K562 (cell line): ENCODE results near the gene PARP15. TPM values are rescaled to one million over a fixed set of nuclear protein-coding genes. Genes with fewer than 3 reads are reported as not detected.

ENCODE experiments used
- ATAC-seq: fragments of 200-7000 bp; cut with Tn5 transposase; 3 replicates; pipeline ENCODE4 v1.9.1; 2020; ENCODE audit warnings: moderate library complexity
- BruUV-seq: library from RNA; stranded (reverse); fragments of 400-500 nt; replicated peaks from 2 replicates; lab custom pipeline; 2021; lab: Mats Ljungman, UMichigan
- CTCF ChIA-PET: fragments of 300-600 bp; formaldehyde crosslinking; extraction: SDS; loops from one replicate; lab custom pipeline; 2021; ENCODE audit warnings: low intra/inter-chr PET ratio; lab: Yijun Ruan, JAX
- POLR2A ChIA-PET: fragments of 300-600, 350-650 bp; sonication (Branson Sonifier 250); formaldehyde crosslinking; extraction: SDS; loops from one replicate; lab custom pipeline; 2021; ENCODE audit warnings: antibody characterized with exemption, inconsistent platforms; lab: Yijun Ruan, JAX
- DNase-seq, 4 experiments: peaks; one replicate each; pipeline versions ENCODE4 v3.0.0 to v3.0.0-alpha.2; 2011 to 2018; ENCODE audit warnings: low spot score in 3 of 4, mixed read lengths in 3 of 4; ENCODE audit errors: extremely low read depth in 1 of 4
- FAIRE-seq: peaks from 2 replicates; lab custom pipeline; 2011; peaks lifted over from hg19 to GRCh38; lab: Jason Lieb, UNC
- H2AFZ ChIP-seq: 2 replicates; pipeline ENCODE4 v1.6.0; 2011; ENCODE audit warnings: low read depth, low read length, control low read depth, inconsistent platforms
- H3K27ac ChIP-seq: fragments of 200-600 bp; 3 replicates; pipeline ENCODE4 v1.8.0; 2011; ENCODE audit warnings: low read depth, mild to moderate bottlenecking, control low read depth, inconsistent platforms, low read length, moderate library complexity, mixed read lengths; ENCODE audit errors: extremely low read depth
- H3K27me3 ChIP-seq, 2 experiments: fragments of 300-600 bp in 1 of 2; 2 replicates in 1 of 2; 3 replicates in 1 of 2; pipeline versions ENCODE4 v1.6.0 to v1.8.0; 2011; ENCODE audit warnings: inconsistent platforms in 2 of 2, low read length in 2 of 2, mild to moderate bottlenecking in 1 of 2, mixed read lengths in 1 of 2, moderate library complexity in 1 of 2; ENCODE audit not compliant: control insufficient read depth in 2 of 2, insufficient read depth in 2 of 2
- H3K36me3 ChIP-seq: fragments of 300-600 bp; 3 replicates; pipeline ENCODE4 v1.8.0; 2011; ENCODE audit warnings: mild to moderate bottlenecking, low read length, inconsistent platforms; ENCODE audit not compliant: control insufficient read depth, insufficient read depth
- H3K4me1 ChIP-seq, 2 experiments: fragments of 200-600 bp in 1 of 2; replicated peaks in 1 of 2; 2 replicates in 1 of 2; 3 replicates in 1 of 2; pipeline versions ENCODE4 v1.5.1 to v1.8.0; 2011; ENCODE audit warnings: inconsistent platforms in 2 of 2, low read length in 2 of 2, mild to moderate bottlenecking in 1 of 2, mixed read lengths in 1 of 2, moderate library complexity in 1 of 2; ENCODE audit not compliant: control insufficient read depth in 2 of 2, insufficient read depth in 2 of 2
- H3K4me2 ChIP-seq: 2 replicates; pipeline ENCODE4 v1.6.1; 2011; ENCODE audit warnings: low read length, control low read depth, inconsistent platforms, mixed read lengths; ENCODE audit not compliant: insufficient read depth
- H3K4me3 ChIP-seq: fragments of 200-600 bp; sonication (generic), shearing (Covaris generic); 2 replicates; pipeline ENCODE4 v1.5.1; 2016; ENCODE audit warnings: control low read depth, inconsistent platforms
- H3K79me2 ChIP-seq: fragments of 200-600 bp; 3 replicates; pipeline ENCODE4 v1.8.0; 2011; ENCODE audit warnings: low read length, inconsistent platforms; ENCODE audit not compliant: control insufficient read depth, insufficient read depth
- H3K9ac ChIP-seq, 2 experiments: 2 replicates each; pipeline versions ENCODE4 v1.6.0 to v1.6.1; 2011; ENCODE audit warnings: low read depth in 2 of 2, low read length in 2 of 2, control low read depth in 1 of 2, inconsistent platforms in 1 of 2, mild to moderate bottlenecking in 1 of 2, mixed read lengths in 1 of 2; ENCODE audit not compliant: insufficient read depth in 1 of 2
- H3K9me1 ChIP-seq: one replicate; pipeline ENCODE4 v1.6.0; 2011; ENCODE audit warnings: inconsistent platforms, mild to moderate bottlenecking, low read length, moderate library complexity; ENCODE audit not compliant: control insufficient read depth, insufficient read depth
- H3K9me3 ChIP-seq: replicated peaks from 2 replicates; pipeline ENCODE4 v1.5.1; 2011; ENCODE audit warnings: low read depth, low read length, inconsistent platforms; ENCODE audit not compliant: control insufficient read depth, insufficient read depth
- H4K20me1 ChIP-seq: replicated peaks from 2 replicates; pipeline ENCODE4 v1.6.1; 2011; ENCODE audit warnings: low read length, inconsistent platforms, mixed read lengths; ENCODE audit not compliant: control insufficient read depth, insufficient read depth
- MEIS2 ChIP-seq: fragments of 450-650 bp; IDR thresholded peaks from 2 replicates; pipeline ENCODE4 v1.6.1; 2014; ENCODE audit warnings: mild to moderate bottlenecking; ENCODE audit not compliant: partially characterized antibody
- PHB2 ChIP-seq: fragments of 450-650 bp; IDR thresholded peaks from 2 replicates; pipeline ENCODE4 v1.6.1; 2017; ENCODE audit warnings: low read depth
- WGBS: fragments of 100-300 bp; shearing (Covaris generic); methylation state at CpG from one replicate; pipeline ENCODE4 v1.1.6; 2016; ENCODE audit warnings: low coverage, mixed read lengths; ENCODE audit not compliant: insufficient coverage; ENCODE audit errors: missing lambda C conversion rate; 5-methylcytosine and 5-hydroxymethylcytosine counted together
- in situ Hi-C: fragments of 300-500 bp; cut with MboI; formaldehyde crosslinking; loops from 4 replicates; pipeline ENCODE4 v1.15.0; 2018; ENCODE audit warnings: inconsistent platforms, mixed read lengths
- intact Hi-C: fragments of 100-400 bp; cut with micrococcal nuclease; formaldehyde crosslinking; loops from 2 replicates; pipeline ENCODE4 v1.14.2; 2022
- polyA plus RNA-seq, 8 experiments: library from polyadenylated mRNA; depleted of rRNA in 4 of 8; stranded (reverse) in 5 of 8; unstranded in 3 of 8; fragments of >200 nt; fragmentation: Nextera tagmentation in 2 of 8; fragmentation: Illumina TruSeq in 1 of 8; extraction: Ambion mirVana in 2 of 8; extraction: Trizol in 1 of 8; gene quantifications; 2 replicates each; pipeline versions ENCODE4 v1.2.1 to v1.2.3, GENCODE V29; 2011 to 2014; ENCODE audit warnings: inconsistent platforms in 1 of 8, missing spikeins in 1 of 8
- total RNA-seq, 7 experiments: library from RNA; depleted of rRNA in 6 of 7; stranded (reverse); fragments of >200 nt in 6 of 7; fragmentation: Illumina TruSeq in 2 of 7; extraction: Trizol in 2 of 7; gene quantifications; 2 replicates each; pipeline versions ENCODE4 v1.2.1 to v1.2.3, GENCODE V29; 2011 to 2021; ENCODE audit warnings: low replicate concordance in 1 of 7
- TF ChIP-seq, protein P1 (sequence below), 2 experiments: IDR thresholded peaks in 1 of 2; conservative IDR thresholded peaks in 1 of 2; 2 replicates each; pipeline ENCODE4 v1.6.1; 2016; ENCODE audit warnings: low read depth in 2 of 2, mild to moderate bottlenecking in 1 of 2, missing compliant biosample characterization in 1 of 2, missing genetic modification characterization in 1 of 2, moderate library complexity in 1 of 2
- TF ChIP-seq, protein P2 (sequence below): fragments of 450-650 bp; IDR thresholded peaks from 2 replicates; pipeline ENCODE4 v1.6.1; 2018; ENCODE audit not compliant: partially characterized antibody

The PARP15 gene
- total and polyA plus RNA-seq, 9 of the 15 experiments (the other 6 are each of a cell fraction or from before 2014, with no cell fraction given): 0.05 to 0.40 (median 0.13) TPM

- no peak overlapping the region for H3K4me2 ChIP-seq
- CTCF ChIA-PET: no interaction called here
- no peaks in the 10 kb centered on the region; the same call in 1 of the 2 replicates for H3K9me3 ChIP-seq
- H3K36me3 ChIP-seq: no peaks in the 10 kb centered on the region
- no peaks in the 10 kb centered on the region for H3K27me3 ChIP-seq
- H3K9me1 ChIP-seq: no peaks in the 10 kb centered on the region
- WGBS: no CpG with 5 or more reads among the region's 2 CpGs
- POLR2A ChIA-PET: no interaction called here
- no peak overlapping the region for H3K27ac ChIP-seq
- no peak overlapping the region for H3K9ac ChIP-seq
- 0 out of 2 replicates have a peak overlapping the region, but pooled peaks have one; percentile 14 for H2AFZ ChIP-seq
- H4K20me1 ChIP-seq: no peaks in the 10 kb centered on the region
- H3K4me1 ChIP-seq: no peaks in the 10 kb centered on the region
- H3K79me2 ChIP-seq: no peaks in the 10 kb centered on the region
- DNase-seq (no peak), ATAC-seq (no peak), FAIRE-seq (no peak)
- intact Hi-C loops (no loop called here), in situ Hi-C loops (no loop called here)
- no TSS peak for BruUV-seq
- no peak overlapping the region for H3K4me3 ChIP-seq
- TF ChIP-seq, protein P1, sequence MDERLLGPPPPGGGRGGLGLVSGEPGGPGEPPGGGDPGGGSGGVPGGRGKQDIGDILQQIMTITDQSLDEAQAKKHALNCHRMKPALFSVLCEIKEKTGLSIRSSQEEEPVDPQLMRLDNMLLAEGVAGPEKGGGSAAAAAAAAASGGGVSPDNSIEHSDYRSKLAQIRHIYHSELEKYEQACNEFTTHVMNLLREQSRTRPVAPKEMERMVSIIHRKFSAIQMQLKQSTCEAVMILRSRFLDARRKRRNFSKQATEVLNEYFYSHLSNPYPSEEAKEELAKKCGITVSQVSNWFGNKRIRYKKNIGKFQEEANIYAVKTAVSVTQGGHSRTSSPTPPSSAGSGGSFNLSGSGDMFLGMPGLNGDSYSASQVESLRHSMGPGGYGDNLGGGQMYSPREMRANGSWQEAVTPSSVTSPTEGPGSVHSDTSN (CRISPR knock-in tag; IDR thresholded peaks at IDR 0.05; ENCODE audit: low read depth): no peak
- TF ChIP-seq, protein P1 (tag; conservative IDR thresholded peaks at IDR 0.05; ENCODE audit: low read depth): 0 out of 2 replicates have a peak, but pooled peaks have one; percentile 11
- peak; percentile 9 for TF ChIP-seq MEIS2
- TF ChIP-seq, protein P2, sequence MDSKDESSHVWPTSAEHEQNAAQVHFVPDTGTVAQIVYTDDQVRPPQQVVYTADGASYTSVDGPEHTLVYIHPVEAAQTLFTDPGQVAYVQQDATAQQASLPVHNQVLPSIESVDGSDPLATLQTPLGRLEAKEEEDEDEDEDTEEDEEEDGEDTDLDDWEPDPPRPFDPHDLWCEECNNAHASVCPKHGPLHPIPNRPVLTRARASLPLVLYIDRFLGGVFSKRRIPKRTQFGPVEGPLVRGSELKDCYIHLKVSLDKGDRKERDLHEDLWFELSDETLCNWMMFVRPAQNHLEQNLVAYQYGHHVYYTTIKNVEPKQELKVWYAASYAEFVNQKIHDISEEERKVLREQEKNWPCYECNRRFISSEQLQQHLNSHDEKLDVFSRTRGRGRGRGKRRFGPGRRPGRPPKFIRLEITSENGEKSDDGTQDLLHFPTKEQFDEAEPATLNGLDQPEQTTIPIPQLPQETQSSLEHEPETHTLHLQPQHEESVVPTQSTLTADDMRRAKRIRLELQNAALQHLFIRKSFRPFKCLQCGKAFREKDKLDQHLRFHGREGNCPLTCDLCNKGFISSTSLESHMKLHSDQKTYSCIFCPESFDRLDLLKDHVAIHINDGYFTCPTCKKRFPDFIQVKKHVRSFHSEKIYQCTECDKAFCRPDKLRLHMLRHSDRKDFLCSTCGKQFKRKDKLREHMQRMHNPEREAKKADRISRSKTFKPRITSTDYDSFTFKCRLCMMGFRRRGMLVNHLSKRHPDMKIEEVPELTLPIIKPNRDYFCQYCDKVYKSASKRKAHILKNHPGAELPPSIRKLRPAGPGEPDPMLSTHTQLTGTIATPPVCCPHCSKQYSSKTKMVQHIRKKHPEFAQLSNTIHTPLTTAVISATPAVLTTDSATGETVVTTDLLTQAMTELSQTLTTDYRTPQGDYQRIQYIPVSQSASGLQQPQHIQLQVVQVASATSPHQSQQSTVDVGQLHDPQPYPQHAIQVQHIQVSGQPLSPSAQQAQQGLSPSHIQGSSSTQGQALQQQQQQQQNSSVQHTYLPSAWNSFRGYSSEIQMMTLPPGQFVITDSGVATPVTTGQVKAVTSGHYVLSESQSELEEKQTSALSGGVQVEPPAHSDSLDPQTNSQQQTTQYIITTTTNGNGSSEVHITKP: no peak
- no peak for TF ChIP-seq PHB2
- TF ChIP-seq, all 486 proteins: peak for 2
Measured at GRCh38 chr3:122662505-122662904, 85.1 kb downstream of the PARP15 start.
